ENCODE measurements around the gene SLC5A12. TPM values are rescaled to one million over a fixed set of nuclear protein-coding genes. Genes with fewer than 3 reads are reported as not detected.

The SLC5A12 gene
- total RNA-seq, 4 donors from 2014 or later = 0.48 to 2.2 TPM; not detected in 2

- intact Hi-C loops (cut with DNase I; ENCODE audit: low total_unique reads) (no loop called here), in situ Hi-C loops (cut with MboI; ENCODE audit: low pct_ligation_motif_present in 1 of 4, low pct_unique_long_range_greater_than_20kb in 1 of 4, low sequenced_read_pairs in 3 of 4) (no loop called here)
- H3K4me1 ChIP-seq = no peaks in the 10 kb centered on the region
- WGBS, 2 donors (ENCODE audit: low coverage in 1 of 2) = 98 to 100% methylated on average over 1 of the region's 1 CpG
- H3K9me3 ChIP-seq = no peaks in the 10 kb centered on the region
- H3K36me3 ChIP-seq = no peaks in the 10 kb centered on the region
- H3K27me3 ChIP-seq = no peaks in the 10 kb centered on the region
- no peak for TF ChIP-seq POLR2AphosphoS5 (IDR thresholded peaks at IDR 0.05)
- no peak for TF ChIP-seq EP300 (IDR thresholded peaks at IDR 0.05; ENCODE audit: low read depth)
- TF ChIP-seq CTCF (IDR thresholded peaks at IDR 0.05) = no peak
- TF ChIP-seq POLR2A (IDR thresholded peaks at IDR 0.05) = no peak
- no peak for DNase-seq
- H3K4me3 ChIP-seq = no peak overlapping the region
- H3K27ac ChIP-seq = no peak overlapping the region
Observed at GRCh38 chr11:26620282-26621045, 101.4 kb downstream of the SLC5A12 start.

- Histone ChIP-seq H3K27ac (no peak overlapping the region), H3K27me3 (no peaks in the 10 kb centered on the region), H3K4me3 (no peak overlapping the region), H3K9me3 (no peaks in the 10 kb centered on the region), H3K36me3 (no peaks in the 10 kb centered on the region), H3K4me1 (no peaks in the 10 kb centered on the region)
- TF ChIP-seq EP300 (IDR thresholded peaks at IDR 0.05; ENCODE audit: low read depth) (no peak), POLR2A (IDR thresholded peaks at IDR 0.05) (no peak), POLR2AphosphoS5 (IDR thresholded peaks at IDR 0.05) (no peak), CTCF (IDR thresholded peaks at IDR 0.05) (no peak)
- DNase-seq = no peak
- intact Hi-C loops (cut with DNase I; ENCODE audit: low total_unique reads) = no loop called here
- WGBS, 2 donors (ENCODE audit: low coverage in 1 of 2) = 15 to 36% methylated on average over 1 of the region's 1 CpG
- in situ Hi-C loops (cut with MboI; ENCODE audit: low pct_ligation_motif_present in 1 of 4, low pct_unique_long_range_greater_than_20kb in 1 of 4, low sequenced_read_pairs in 3 of 4) = no loop called here
Observed at GRCh38 chr11:26618441-26618840, 103.4 kb downstream of the SLC5A12 start.

Other genes with a start within 250 kb of the SLC5A12 start
- not detected for gene MUC15, start 149.8 kb downstream of the SLC5A12 start, total RNA-seq